ENCODE results near the gene GFI1.

Gene GFI1

GRCh38 chr1:92487078-92487605 lies 417 bp upstream of the GFI1 start:
- no peak for DNase-seq

GRCh38 chr1:92485381-92486250 lies 1.1 kb downstream of the GFI1 start:
- DNase-seq: peak; percentile 77

- peak; percentile 57 for DNase-seq
Measured at GRCh38 chr1:92484472-92485380, 2.0 kb downstream of the GFI1 start.

- DNase-seq: peak; percentile 31
Measured at GRCh38 chr1:92483610-92484471, 2.9 kb downstream of the GFI1 start.

GRCh38 chr1:92482665-92483609 lies 3.8 kb downstream of the GFI1 start:
- peak; percentile 38 for DNase-seq

DNA sequence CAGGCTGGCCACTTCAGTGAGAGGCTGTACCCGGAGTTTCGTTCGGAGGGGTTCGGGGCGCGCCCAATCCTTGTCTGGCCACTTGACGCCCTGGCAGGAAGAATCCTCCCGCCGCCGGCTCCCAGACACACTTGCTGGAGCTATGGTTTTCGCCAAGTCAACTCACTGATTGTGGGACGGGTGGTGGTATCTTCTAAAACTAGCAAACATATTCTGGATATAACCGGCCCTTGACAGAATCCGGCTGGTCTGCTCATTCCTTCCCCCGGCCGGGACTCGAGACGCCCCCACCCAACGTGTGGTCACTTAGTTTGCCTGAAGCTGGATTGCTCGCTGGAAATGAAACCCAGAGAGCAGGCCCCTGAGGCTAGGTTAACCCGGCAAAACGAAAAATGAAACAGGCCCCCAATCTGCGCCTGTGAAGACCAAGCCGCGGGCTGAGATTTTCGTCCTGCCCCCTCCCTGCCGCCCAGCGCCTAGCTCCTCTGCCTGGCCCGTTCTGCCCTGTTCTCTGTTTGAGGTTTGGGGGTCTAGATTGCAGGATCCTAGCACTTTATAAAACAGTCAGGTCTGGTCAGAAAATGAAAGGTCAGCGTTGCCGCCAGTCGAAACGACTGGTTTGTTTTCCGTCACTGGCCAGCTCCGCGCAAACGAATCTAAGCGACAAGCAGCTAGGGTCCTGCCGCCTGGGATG lies 4.6 kb downstream of the GFI1 start:
- DNase-seq: no peak

DNA sequence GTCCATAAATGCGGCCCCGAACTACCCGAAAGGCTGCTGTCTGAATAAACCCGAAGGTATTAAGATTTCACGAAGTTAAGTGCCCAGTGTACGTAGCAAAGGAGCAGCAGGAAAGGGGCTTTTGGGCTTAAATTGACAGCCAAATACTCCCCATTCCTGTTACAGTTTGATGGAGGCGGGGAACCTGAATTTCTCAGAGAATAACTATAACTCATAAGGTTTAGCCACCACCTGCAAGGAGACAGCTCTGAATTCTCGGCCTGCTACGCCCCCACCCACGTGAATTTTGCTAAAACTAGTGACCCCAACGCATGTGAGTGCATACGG lies 5.2 kb downstream of the GFI1 start:
- no peak for DNase-seq

GRCh38 chr1:92480813-92481598 lies 5.7 kb downstream of the GFI1 start:
- DNase-seq: no peak

- no peak for DNase-seq
Measured at GRCh38 chr1:92480200-92480812, 6.4 kb downstream of the GFI1 start.

- DNase-seq: no peak
Measured at GRCh38 chr1:92479587-92479986, 7.1 kb downstream of the GFI1 start.

- no peak for DNase-seq
Measured at GRCh38 chr1:92478393-92478792, 8.3 kb downstream of the GFI1 start.

GRCh38 chr1:92476071-92476631 lies 10.6 kb downstream of the GFI1 start:
- peak; percentile 55 for DNase-seq

DNA sequence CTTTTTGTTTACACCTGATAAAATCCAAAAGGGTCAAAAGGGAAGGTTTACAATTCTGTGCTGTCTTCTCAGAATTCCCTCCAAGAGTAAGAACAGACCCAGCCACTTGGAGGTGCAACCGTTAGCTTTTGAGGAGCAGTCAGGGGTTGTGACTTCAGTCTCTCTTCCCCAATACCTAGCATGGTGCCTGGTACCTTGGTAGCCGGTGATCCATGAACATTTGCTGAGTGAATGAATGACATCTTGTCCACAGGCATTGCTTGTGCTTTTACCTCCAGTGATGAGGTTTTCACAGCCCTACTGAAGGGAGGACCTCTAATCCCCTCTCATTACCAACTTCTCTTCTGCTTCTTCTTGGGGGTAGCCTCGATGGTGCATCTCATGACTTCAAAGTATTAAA lies 11.7 kb downstream of the GFI1 start:
- no peak for DNase-seq

- DNase-seq: no peak
Measured at GRCh38 chr1:92473781-92474495, 12.8 kb downstream of the GFI1 start.

GRCh38 chr1:92470216-92470615 lies 16.5 kb downstream of the GFI1 start:
- no peak for DNase-seq

GRCh38 chr1:92466683-92467352 lies 19.9 kb downstream of the GFI1 start:
- no peak for DNase-seq

- DNase-seq: no peak
Measured at GRCh38 chr1:92465256-92465647, 21.5 kb downstream of the GFI1 start.

All from activated gamma-delta T cell treated with Interleukin-2 at 50 U/mL for 16 hours (primary cell).